Glutamatergic neuron (in vitro differentiated cells): ENCODE results near the gene HNRNPUL1. TPM values are rescaled to one million over a fixed set of nuclear protein-coding genes. Genes with fewer than 3 reads are reported as not detected.

ENCODE experiments used
- DNase-seq: peaks from one replicate; pipeline ENCODE4 v3.0.0; 2022
- H3K27ac Mint-ChIP-seq: one replicate; pipeline ENCODE4 v1.8.0; 2020; ENCODE audit warnings: mild to moderate bottlenecking, mixed read lengths, inconsistent platforms; ENCODE audit not compliant: unreplicated experiment
- H3K27me3 Mint-ChIP-seq: one replicate; pipeline ENCODE4 v1.8.0; 2020; ENCODE audit warnings: mild to moderate bottlenecking, moderate library complexity, mixed read lengths, inconsistent platforms; ENCODE audit not compliant: unreplicated experiment
- H3K36me3 Mint-ChIP-seq: one replicate; pipeline ENCODE4 v1.8.0; 2020; ENCODE audit warnings: mild to moderate bottlenecking, mixed read lengths, inconsistent platforms; ENCODE audit not compliant: unreplicated experiment
- H3K4me1 Mint-ChIP-seq: one replicate; pipeline ENCODE4 v1.8.0; 2020; ENCODE audit warnings: mild to moderate bottlenecking, low read depth, mixed read lengths, inconsistent platforms; ENCODE audit not compliant: unreplicated experiment
- H3K4me3 Mint-ChIP-seq: one replicate; pipeline ENCODE4 v1.8.0; 2020; ENCODE audit warnings: mild to moderate bottlenecking, mixed read lengths, inconsistent platforms; ENCODE audit not compliant: unreplicated experiment
- H3K9me3 Mint-ChIP-seq: one replicate; pipeline ENCODE4 v1.8.0; 2020; ENCODE audit warnings: mild to moderate bottlenecking, moderate library complexity, mixed read lengths, inconsistent platforms; ENCODE audit not compliant: unreplicated experiment
- CTCF ChIP-seq: fragments of 200-600 bp; sonication (generic); IDR thresholded peaks from one replicate; pipeline ENCODE4 v1.5.0; 2021; ENCODE audit not compliant: partially characterized antibody, unreplicated experiment
- total RNA-seq: library from RNA; stranded (reverse); fragmentation: NEBNext Ultra II Directional; extraction: Animal tissue kit (Norgen Biotek cat#: 25700); gene quantifications from one replicate; pipeline ENCODE4 v1.2.1, GENCODE V29; 2021; ENCODE audit not compliant: unreplicated experiment

Gene HNRNPUL1
- total RNA-seq, 1 donor from 2014 or later, result 201 TPM

- no peak for TF ChIP-seq CTCF
- no peak overlapping the region for H3K27ac Mint-ChIP-seq
Measured at GRCh38 chr19:41233748-41234240, 30.4 kb upstream of the HNRNPUL1 start.

GRCh38 chr19:41234512-41235168, 29.5 kb upstream of the HNRNPUL1 start:
- peaks cover 2% of the 10 kb centered on the region for H3K27me3 Mint-ChIP-seq
- no peak for DNase-seq
- no peak overlapping the region for H3K4me3 Mint-ChIP-seq
- H3K27ac Mint-ChIP-seq, result no peak overlapping the region
- no peaks in the 10 kb centered on the region for H3K4me1 Mint-ChIP-seq
- TF ChIP-seq CTCF, result no peak
- H3K9me3 Mint-ChIP-seq, result no peaks in the 10 kb centered on the region
- H3K36me3 Mint-ChIP-seq, result no peaks in the 10 kb centered on the region

More at GRCh38 chr19:41233748-41234240, 30.4 kb upstream of the HNRNPUL1 start:
- DNase-seq, result no peak
- H3K9me3 Mint-ChIP-seq, result no peaks in the 10 kb centered on the region
- H3K4me1 Mint-ChIP-seq, result no peaks in the 10 kb centered on the region
- H3K4me3 Mint-ChIP-seq, result no peak overlapping the region
- no peaks in the 10 kb centered on the region for H3K36me3 Mint-ChIP-seq
- H3K27me3 Mint-ChIP-seq, result peaks cover 2% of the 10 kb centered on the region

- Mint-ChIP-seq H3K4me1 (no peaks in the 10 kb centered on the region), H3K27ac (no peak overlapping the region), H3K36me3 (no peaks in the 10 kb centered on the region), H3K4me3 (no peak overlapping the region), H3K9me3 (no peaks in the 10 kb centered on the region), H3K27me3 (peaks cover 2% of the 10 kb centered on the region)
- DNase-seq, result no peak
- no peak for TF ChIP-seq CTCF
Measured at GRCh38 chr19:41235480-41235879, 28.7 kb upstream of the HNRNPUL1 start.

GRCh38 chr19:41238244-41238643, 25.9 kb upstream of the HNRNPUL1 start:
- Mint-ChIP-seq H3K4me3 (no peak overlapping the region), H3K27ac (no peak overlapping the region), H3K9me3 (no peaks in the 10 kb centered on the region), H3K27me3 (peaks cover 2% of the 10 kb centered on the region), H3K36me3 (no peaks in the 10 kb centered on the region), H3K4me1 (no peaks in the 10 kb centered on the region)
- TF ChIP-seq CTCF, result no peak
- DNase-seq, result no peak

- H3K4me3 Mint-ChIP-seq, result no peak overlapping the region
- H3K36me3 Mint-ChIP-seq, result no peaks in the 10 kb centered on the region
- no peaks in the 10 kb centered on the region for H3K4me1 Mint-ChIP-seq
Measured at GRCh38 chr19:41239363-41239762, 24.8 kb upstream of the HNRNPUL1 start.

More at GRCh38 chr19:41239363-41239762, 24.8 kb upstream of the HNRNPUL1 start:
- DNase-seq, result no peak
- H3K9me3 Mint-ChIP-seq, result no peaks in the 10 kb centered on the region
- H3K27me3 Mint-ChIP-seq, result peaks cover 2% of the 10 kb centered on the region
- H3K27ac Mint-ChIP-seq, result no peak overlapping the region
- TF ChIP-seq CTCF, result no peak
